Duodenal mucosa (tissue), 2 donors: ENCODE data around the gene CPO.
"Not testable (repeated sequence)": the region's sequence is repeated elsewhere in the genome, so short reads cannot be mapped to it uniquely, and the experiment has no call there.

Source experiments
- H3K27ac ChIP-seq: one replicate; pipeline ENCODE4 v1.7.0; 2013; ENCODE audit warnings: low read depth, low read length
- H3K27me3 ChIP-seq, 2 donors: one replicate each; pipeline ENCODE4 v1.7.0; 2013; ENCODE audit warnings: low read length in 2 of 2, control low read depth in 1 of 2; ENCODE audit not compliant: insufficient read depth in 2 of 2, control insufficient read depth in 1 of 2
- H3K36me3 ChIP-seq, 2 donors: one replicate each; pipeline ENCODE4 v1.7.0; 2013; ENCODE audit warnings: low read length in 2 of 2, control low read depth in 1 of 2; ENCODE audit not compliant: insufficient read depth in 2 of 2, control insufficient read depth in 1 of 2
- H3K4me1 ChIP-seq, 2 donors: one replicate each; pipeline ENCODE4 v1.7.0; 2013; ENCODE audit warnings: low read length in 2 of 2, control low read depth in 1 of 2; ENCODE audit not compliant: insufficient read depth in 2 of 2, control insufficient read depth in 1 of 2
- H3K4me3 ChIP-seq, 2 donors: one replicate each; pipeline ENCODE4 v1.7.0; 2013; ENCODE audit warnings: low read length in 2 of 2, low read depth in 1 of 2
- H3K9ac ChIP-seq, 2 donors: one replicate each; pipeline ENCODE4 v1.7.0; 2013; ENCODE audit warnings: low read length in 2 of 2, low read depth in 1 of 2
- H3K9me3 ChIP-seq, 2 donors: one replicate each; pipeline ENCODE4 v1.7.0; 2013; ENCODE audit warnings: low read length in 2 of 2, control low read depth in 1 of 2; ENCODE audit not compliant: control insufficient read depth in 1 of 2

Gene CPO

DNA sequence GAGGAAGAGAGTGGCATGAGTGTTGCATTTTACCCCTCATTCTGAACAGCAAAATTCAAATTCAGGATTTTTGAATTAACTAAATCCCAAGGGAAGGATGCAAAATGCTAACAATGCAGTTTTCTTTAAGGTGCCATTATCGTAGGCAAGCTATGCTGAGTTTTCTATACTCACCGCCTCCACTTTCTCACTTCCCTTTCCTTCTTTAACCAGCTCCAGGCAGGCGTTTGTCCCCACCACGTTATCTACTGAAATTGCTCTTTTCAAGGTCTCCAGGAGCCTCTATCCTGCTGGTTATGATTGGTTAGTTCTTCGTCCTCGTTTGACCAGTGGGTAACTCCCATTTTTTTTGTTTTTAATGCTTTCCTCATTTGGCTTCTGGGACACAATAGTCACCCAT lies 1.8 kb upstream of the CPO start:
- Histone ChIP-seq H3K9me3 (no peaks in the 10 kb centered on the region), H3K4me1 (peaks cover 25 to 26% of the 10 kb centered on the region in 2 donors), H3K36me3 (no peaks in the 10 kb centered on the region), H3K27me3 (no peaks in the 10 kb centered on the region), H3K4me3 (no peak overlapping the region), H3K27ac (no peak overlapping the region), H3K9ac (peak overlapping the region in 1 of 2 donors; percentile 7)

DNA sequence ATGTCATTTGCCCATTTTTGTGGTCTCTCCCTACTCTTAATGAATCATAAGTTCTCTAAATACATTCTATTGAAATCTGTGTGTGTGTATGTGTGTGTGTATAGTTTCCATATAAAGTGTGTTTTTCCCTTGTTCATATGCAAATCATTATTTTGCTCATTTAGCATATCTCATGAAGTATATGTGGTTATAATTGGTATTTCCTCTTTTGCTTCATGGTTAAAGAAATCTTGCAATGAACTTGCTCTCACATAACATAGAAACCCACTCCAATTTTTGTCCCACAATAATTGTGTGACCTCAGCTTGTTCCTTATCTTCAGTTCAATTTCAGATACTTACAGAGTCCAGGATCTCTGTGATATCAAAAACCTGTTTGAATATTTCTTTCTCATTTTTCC lies 1.2 kb downstream of the CPO start:
- no peaks in the 10 kb centered on the region for H3K27me3 ChIP-seq
- no peaks in the 10 kb centered on the region for H3K9me3 ChIP-seq
- H3K27ac ChIP-seq, result no peak overlapping the region
- no peak overlapping the region for H3K9ac ChIP-seq
- H3K36me3 ChIP-seq, result no peaks in the 10 kb centered on the region
- peaks cover 15 to 16% of the 10 kb centered on the region in 2 donors for H3K4me1 ChIP-seq
- H3K4me3 ChIP-seq, result no peak overlapping the region

DNA sequence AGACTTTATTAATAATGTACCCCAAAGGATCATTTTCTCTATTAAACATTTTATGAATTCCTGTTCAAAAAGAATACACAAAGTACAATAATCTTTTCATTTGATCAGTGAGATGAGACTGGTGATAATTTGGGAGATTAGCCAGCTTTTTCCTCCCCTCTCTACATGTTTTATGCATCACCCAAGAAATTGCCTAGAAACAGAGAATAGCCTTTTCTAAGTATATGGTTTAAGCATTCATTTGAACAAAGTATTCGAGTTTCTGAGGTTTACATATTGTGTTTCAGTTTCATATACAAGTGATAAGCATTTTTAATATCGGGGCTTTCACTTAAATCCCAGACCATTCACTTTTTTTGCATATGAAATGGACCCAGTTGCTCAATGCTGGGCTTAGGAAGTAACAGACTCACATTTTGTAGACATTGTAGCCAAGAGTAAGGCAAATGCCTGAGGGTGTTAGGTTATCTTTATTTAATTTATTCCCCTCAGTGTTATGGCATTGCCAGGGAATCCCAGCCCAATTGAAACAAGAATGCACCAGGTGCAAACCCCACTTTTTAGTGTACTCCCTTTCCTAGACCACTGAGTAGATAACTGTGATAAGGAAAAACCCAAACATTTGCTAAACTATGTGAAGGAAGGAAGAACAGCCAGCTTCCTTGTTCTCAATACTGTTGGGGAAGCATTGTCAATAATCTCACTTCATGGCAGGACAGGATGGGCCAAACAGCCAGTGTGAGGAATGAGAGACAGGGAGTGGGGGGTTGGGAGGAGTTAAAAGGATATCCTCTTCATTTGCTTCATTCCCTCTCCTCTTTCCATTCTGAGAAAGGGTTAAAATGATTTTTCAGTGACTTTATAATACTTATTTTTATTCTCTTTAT lies 3.5 kb downstream of the CPO start:
- H3K27me3 ChIP-seq, result no peaks in the 10 kb centered on the region

DNA sequence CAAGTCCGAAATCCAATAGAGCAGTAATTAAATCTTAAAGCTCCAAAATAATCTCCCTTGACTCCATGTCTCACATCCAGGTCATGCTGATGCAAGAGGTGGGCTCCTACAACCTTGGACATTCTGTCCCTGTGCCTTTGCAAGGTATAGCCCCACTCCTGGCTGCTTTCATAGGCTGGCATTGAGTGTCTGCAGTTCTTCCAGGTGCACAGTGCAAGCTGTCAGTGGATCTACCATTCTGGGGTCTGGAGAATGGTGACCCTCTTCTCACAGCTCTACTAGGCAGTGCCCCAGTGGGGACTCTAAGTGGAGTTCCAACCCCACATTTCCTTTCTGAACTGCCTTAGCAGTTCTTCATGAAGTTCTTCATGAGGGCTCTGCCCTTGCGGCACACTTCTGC lies 14.1 kb downstream of the CPO start:
- H3K27me3 ChIP-seq, H3K36me3 ChIP-seq, H3K27ac ChIP-seq, H3K4me3 ChIP-seq, H3K9me3 ChIP-seq, H3K9ac ChIP-seq: not testable (repeated sequence)
- peaks cover 3 to 17% of the 10 kb centered on the region in 2 donors for H3K4me1 ChIP-seq

More for the DNA sequence above, 3.5 kb downstream of the CPO start:
- Histone ChIP-seq H3K27ac (no peak overlapping the region), H3K36me3 (no peaks in the 10 kb centered on the region), H3K9me3 (peaks cover 6 to 11% of the 10 kb centered on the region in 2 donors), H3K9ac (no peak overlapping the region), H3K4me3 (no peak overlapping the region), H3K4me1 (peaks cover 3 to 4% of the 10 kb centered on the region in 2 donors)

DNA sequence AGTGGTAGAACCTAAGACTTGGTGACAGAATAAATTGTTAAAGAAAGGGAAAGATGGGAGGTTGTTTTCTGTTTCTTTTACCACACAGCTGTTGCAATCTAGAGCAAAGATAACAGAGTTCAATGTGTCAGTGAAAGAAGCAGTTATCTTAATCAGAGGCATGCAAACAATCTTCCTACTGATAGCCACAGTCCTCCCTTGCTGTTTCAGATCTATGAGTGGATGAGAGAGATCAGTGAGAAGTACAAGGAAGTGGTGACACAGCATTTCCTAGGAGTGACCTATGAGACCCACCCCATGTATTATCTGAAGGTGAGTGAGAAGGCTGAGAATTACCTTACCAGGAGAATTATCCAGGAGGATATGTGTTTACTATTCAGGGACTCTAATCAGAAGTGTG lies 15.9 kb downstream of the CPO start:
- Histone ChIP-seq H3K27me3 (no peaks in the 10 kb centered on the region), H3K27ac (no peak overlapping the region), H3K36me3 (no peaks in the 10 kb centered on the region)

DNA sequence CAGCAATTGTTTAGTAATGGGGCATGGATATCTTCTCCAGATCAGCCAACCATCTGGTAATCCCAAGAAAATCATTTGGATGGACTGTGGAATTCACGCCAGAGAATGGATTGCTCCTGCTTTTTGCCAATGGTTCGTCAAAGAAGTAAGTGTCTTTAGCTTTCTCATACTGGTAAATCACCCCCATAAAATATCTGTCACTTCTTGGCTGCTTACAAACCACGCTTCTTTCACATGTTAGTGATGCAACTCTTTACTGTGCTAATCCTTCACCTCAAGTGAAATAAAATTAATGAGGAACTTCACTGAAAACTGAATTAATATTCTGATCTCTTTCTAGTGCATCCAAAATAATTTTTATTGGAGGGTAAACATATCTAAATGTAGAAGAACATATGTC lies 18.9 kb downstream of the CPO start:
- no peak overlapping the region for H3K4me3 ChIP-seq
- peaks cover 11 to 28% of the 10 kb centered on the region in 2 donors for H3K4me1 ChIP-seq
- peaks cover 6 to 9% of the 10 kb centered on the region in 2 donors for H3K9me3 ChIP-seq
- no peaks in the 10 kb centered on the region for H3K36me3 ChIP-seq
- no peak overlapping the region for H3K27ac ChIP-seq
- no peak overlapping the region for H3K9ac ChIP-seq
- no peaks in the 10 kb centered on the region for H3K27me3 ChIP-seq

More for the DNA sequence above, 15.9 kb downstream of the CPO start:
- Histone ChIP-seq H3K4me3 (no peak overlapping the region), H3K9me3 (peaks cover 6 to 10% of the 10 kb centered on the region in 2 donors), H3K9ac (no peak overlapping the region), H3K4me1 (peaks cover 3 to 17% of the 10 kb centered on the region in 2 donors)

DNA sequence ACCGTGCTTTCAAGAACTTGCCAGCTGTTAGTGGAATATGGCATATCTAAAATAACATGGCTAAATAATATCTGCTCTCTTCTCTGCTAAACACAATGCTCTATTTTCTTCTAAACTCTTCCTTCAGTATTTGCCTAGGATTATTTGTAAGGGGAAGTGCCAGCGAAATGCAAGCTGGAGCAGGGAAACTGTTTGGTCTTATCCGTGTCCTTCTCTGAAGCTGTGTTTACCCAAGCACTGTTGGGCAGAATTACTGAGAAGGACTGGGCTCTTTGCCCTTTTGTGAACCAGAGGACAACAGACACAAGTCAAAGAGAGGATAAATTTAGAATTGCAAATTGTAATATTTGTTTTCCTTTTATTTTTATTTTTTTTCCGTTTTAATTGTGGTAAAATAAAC lies 23.6 kb downstream of the CPO start:
- H3K27ac ChIP-seq, result no peak overlapping the region
- peak overlapping the region in 1 of 2 donors; percentile 24 for H3K9ac ChIP-seq
- no peaks in the 10 kb centered on the region for H3K36me3 ChIP-seq
- no peaks in the 10 kb centered on the region for H3K27me3 ChIP-seq
- H3K9me3 ChIP-seq, result no peaks in the 10 kb centered on the region
- peak overlapping the region in 1 of 2 donors; percentile 46 for H3K4me3 ChIP-seq
- H3K4me1 ChIP-seq, result peaks cover 11 to 14% of the 10 kb centered on the region in 2 donors

DNA sequence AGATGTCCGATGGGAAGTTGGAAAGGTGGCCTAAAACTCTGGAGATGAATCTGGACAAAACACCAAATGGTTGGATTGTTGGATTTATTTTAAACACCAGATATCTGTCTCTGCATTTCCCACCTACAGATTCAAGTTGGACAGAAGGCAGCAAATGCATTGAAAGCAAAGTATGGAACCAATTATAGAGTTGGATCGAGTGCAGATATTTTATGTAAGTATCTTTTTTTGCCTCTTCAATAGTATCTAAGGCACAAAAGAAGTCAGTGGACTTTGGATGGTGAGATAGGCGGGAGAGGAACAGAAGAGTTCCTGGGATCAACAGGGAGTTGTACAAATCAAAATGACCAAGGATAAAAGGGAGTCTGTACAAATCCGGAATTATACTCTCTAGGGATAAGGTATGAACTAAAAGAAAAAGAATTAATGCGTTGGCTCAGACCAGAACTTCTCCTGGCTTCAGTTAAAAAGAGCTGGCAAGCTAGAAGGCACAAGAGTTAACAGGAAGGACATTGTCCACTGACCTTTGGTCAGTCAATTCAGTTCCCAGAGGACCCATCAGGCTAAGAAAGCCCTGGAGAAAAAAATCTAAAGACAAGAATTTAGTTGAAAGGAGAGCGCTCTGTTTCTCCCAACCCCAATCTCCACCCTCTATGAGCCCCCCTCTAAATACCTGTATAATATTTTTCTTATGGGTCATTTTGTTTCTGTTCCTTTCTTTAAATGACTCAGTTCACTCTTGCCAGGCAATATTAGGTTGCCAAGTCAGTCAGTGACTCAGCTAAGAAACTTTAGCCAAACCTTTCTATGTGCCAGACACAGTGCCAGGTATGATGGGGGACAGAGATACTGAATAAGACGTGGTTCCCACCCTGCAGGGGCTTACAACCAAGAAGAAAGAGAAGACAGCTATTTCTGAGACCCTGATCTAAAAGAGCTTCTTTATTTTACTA lies 29.1 kb downstream of the CPO start:
- Histone ChIP-seq H3K27ac (no peak overlapping the region), H3K9ac (no peak overlapping the region)

DNA sequence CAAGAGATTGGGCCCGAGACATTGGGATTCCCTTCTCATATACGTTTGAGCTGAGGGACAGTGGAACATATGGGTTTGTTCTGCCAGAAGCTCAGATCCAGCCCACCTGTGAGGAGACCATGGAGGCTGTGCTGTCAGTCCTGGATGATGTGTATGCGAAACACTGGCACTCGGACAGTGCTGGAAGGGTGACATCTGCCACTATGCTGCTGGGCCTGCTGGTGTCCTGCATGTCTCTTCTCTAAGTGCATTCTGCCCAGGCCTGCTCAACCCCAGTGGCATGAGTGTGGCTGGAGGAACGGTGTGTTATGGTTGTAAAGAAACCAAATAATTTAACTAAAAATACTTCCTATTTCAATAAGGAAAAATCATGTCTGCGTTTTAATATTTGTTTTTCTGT lies 29.9 kb downstream of the CPO start:
- Histone ChIP-seq H3K4me1 (peaks cover 3 to 9% of the 10 kb centered on the region in 2 donors), H3K4me3 (no peak overlapping the region), H3K27ac (no peak overlapping the region), H3K36me3 (no peaks in the 10 kb centered on the region), H3K9me3 (no peaks in the 10 kb centered on the region), H3K9ac (no peak overlapping the region), H3K27me3 (no peaks in the 10 kb centered on the region)

More for the DNA sequence above, 29.1 kb downstream of the CPO start:
- no peaks in the 10 kb centered on the region for H3K27me3 ChIP-seq
- H3K36me3 ChIP-seq, result no peaks in the 10 kb centered on the region
- H3K9me3 ChIP-seq, result no peaks in the 10 kb centered on the region
- peaks cover 3 to 9% of the 10 kb centered on the region in 2 donors for H3K4me1 ChIP-seq
- H3K4me3 ChIP-seq, result no peak overlapping the region
